Activated CD8-positive, alpha-beta memory T cell treated with anti-CD3 and anti-CD28 coated beads for 48 hours (primary cell): ENCODE data around the gene C19orf12.
"Not testable (repeated sequence)": the region's sequence is repeated elsewhere in the genome, so short reads cannot be mapped to it uniquely, and the experiment has no call there.

ENCODE experiments used
- DNase-seq, 3 experiments: peaks; one replicate each; pipeline ENCODE4 v3.0.0-alpha.2; 2020; ENCODE audit warnings: low read depth in 2 of 3, low spot score in 2 of 3

Gene C19orf12

DNA sequence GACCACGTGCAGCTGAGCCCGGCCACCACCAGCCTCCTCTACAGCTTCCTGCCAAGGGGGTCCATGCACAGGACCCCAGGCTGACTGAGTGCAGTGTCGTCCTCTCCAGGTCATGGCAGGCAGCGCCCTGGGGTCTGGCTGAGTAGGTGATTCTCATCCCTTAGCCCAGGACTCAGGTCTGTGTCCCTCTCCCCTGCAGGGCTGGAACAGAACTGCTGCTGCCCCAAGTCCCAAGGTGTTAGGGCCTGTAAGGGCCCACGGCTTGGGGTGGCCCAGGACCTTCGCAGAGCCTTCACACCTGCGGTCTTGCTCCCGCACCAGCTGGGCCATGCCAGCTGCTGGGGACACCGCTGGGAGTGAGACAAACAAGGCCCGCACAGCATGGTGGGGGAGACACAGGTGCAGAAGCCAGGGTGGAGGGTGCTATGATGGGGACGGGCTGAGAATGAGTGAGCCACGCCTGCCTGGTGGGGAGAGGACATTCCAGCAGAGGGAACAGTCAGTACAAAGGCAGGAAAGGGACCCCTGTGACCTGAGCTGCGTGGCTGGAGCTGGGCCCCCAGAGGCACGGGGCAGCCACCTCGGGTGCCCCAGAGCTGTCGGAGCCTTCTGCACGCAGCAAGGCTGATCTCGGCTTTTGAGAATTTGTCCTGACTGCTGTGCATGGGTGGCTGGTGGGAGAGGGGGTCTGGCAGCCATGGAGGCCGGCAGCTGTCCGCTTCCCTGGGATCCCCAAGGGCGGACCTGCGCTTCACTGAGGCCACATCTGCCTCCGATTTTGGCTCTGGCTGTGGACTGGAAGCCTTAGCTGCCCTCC, 37.9 kb downstream of the C19orf12 start:
- DNase-seq = no peak

DNA sequence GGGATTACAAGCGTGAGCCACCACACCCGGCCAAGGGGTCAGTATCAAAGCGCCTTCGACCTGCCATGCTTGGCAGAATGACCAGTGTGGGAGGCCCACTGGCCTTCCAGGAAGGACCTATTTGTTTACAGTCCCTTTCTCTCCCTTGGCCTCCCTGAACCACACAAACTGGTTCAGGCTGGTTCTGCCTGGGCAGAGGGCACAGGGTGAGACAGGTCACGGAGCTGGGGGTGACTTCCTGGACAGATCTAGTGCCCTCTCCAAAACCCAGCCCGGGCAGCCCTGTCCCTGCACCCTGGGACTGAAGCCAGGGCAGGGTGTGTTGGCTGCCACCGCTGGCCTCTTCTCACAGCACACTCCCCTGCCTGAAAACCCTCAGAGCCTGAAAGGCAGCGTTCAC, 38.5 kb downstream of the C19orf12 start:
- no peak for DNase-seq

DNA sequence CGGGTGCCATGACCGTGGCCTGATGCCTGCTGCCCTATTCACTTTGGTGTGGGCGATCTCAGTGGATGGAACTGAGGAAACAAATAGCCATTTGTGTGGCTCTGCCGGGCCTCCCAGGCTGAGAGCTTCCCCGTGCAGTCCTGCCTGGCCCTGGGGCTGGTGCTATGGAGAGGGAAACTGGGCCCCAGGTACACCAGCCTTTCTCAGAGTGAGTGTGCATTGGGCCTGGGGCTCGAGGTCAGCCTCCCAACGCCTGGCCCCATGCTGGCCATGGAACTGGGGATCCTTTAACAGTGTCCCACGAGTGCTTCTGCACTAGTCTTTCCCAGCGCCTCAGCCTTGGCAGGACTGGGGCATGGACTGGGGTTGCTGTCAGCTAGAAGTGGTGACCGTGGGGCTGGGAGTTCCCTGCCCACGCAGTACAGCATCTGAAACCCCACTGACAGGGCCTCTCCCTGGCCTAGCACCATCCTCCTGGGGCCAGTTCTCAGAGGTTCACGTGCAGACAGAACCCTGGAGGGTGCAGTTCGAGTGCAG, 39.3 kb downstream of the C19orf12 start:
- no peak for DNase-seq

DNA sequence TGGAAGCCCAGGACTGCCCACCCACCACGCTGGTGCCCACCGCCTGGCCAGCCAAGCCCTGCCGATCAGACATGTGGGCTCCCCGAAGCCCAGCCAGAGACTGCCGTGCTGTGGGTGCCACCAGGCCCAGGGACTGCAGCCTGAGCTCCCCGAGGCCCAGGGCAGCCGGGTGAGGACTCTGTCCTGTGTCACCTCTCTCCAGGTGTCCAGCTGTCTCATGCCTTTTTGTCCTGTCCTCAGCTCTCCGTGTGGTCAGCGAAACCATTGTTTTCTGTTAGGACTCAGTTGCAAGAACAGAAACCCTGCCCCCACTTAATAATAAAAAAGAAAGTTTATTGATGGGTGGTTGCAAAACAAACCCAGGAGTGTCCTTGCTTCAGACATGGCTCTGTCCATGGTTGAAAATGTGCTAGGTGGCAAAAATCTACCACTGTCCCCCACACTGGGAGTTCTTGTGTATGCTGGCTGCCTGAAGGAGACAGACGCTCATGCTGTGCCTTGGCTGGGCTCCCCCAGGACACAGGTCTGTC, 39.9 kb downstream of the C19orf12 start:
- no peak for DNase-seq

DNA sequence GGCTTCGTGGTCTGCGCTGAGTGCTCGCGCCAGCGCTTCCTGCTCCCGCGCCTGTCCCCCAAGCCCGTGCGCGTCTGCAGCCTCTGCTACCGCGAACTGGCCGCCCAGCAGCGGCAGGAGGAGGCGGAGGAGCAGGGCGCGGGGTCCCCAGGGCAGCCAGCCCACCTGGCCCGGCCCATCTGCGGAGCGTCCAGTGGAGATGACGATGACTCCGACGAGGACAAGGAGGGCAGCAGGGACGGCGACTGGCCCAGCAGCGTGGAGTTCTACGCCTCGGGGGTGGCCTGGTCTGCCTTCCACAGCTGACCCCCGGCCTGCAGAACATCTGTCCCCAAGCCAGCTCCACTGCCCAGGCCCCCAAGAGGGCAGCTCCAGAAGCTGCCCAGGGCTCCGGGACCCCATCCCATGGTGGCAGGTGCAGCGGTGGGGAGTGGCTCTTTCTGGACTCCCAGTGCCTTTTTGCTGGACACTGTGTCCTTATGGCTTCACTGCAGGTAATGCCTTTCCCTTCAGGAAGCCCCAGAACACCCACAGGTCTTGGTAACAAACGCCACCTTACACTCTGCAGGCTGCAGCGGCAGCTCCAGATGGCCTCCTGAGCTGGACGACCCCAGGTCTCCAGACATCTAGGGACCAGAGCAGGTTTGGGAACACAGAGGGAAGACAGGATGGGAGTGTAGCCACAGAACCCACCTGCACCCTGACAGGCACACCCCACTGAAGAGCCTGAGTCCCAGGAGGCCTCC, 40.5 kb downstream of the C19orf12 start:
- DNase-seq = no peak

DNA sequence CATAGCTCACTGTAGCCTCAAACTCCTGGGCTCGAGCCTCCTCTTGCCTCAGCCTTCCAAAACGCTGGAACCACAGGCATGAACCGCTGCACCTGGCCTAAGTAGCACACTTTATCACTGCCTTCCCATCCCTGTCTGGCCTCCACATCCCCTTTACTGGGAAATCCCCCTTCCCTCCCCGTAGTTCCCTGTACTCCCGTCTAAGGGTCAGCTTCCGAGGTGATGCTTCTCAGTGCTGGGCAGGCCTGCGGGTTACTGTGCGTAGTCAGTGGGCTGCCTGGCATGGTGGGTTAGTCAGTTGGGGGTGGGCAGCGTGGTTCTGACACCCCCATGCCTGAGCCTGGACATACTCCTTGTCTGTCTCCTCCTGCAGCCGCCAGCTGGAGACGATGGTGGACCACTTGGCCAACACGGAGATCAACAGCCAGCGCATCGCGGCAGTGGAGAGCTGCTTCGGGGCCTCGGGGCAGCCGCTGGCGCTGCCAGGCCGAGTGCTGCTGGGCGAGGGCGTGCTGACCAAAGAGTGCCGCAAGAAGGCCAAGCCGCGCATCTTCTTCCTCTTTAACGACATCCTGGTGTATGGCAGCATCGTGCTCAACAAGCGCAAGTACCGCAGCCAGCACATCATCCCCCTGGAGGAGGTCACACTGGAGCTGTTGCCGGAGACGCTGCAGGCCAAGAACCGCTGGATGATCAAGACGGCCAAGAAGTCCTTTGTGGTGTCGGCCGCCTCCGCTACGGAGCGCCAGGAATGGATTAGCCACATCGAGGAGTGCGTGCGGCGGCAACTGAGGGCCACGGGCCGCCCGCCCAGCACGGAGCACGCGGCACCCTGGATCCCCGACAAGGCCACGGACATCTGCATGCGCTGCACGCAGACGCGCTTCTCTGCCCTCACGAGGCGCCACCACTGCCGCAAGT, 41.4 kb downstream of the C19orf12 start:
- no peak for DNase-seq

DNA sequence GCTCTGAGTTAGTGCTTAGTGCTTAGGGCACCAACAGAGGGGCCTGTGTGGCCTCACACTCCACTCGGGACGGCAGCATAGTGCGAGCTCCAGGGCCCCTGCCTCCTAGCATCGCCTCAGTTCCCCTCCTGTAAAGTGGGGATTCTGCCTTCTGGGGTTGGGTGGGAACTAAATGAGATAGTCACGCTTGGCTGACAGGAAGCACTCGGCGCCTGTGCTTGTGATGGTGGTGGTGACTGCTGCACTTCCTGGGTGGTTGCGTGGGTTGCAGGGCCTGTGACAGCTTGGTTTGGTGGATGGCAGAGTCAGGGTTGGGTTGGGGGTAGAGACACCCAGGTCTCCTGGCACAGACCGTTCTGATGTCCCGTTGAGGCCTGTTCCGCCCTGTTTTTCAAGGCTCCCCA, 42.1 kb downstream of the C19orf12 start:
- no peak for DNase-seq

DNA sequence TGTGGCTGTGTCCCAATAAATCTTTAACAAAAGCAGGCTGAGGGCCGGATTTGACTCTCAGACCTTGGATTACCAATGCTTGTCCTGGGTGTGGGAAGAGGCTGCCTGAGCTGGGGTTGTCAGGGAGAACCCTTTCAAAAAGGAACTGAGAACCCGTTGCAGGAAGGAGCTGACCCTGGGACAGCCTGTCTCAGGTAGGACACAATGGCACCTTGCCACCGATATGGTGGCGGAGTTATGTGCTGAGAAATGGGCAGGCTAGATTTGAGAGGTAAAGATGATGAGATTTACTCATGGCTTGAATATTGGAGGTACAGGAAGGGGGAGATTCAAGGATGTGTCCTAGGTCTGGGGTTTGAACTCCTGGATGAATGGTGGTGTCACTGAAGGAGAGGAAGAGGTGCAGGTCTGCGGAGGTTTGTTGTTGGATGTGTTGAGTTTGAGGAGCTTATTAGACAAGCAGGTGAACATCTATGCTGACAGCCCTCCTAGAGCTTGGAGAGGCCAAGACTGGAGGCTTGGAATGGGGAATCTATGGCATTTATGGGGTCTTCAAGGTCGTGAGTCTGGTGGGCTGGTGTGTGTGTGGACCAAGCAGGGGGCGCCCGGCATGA, 42.6 kb downstream of the C19orf12 start:
- DNase-seq = no peak

DNA sequence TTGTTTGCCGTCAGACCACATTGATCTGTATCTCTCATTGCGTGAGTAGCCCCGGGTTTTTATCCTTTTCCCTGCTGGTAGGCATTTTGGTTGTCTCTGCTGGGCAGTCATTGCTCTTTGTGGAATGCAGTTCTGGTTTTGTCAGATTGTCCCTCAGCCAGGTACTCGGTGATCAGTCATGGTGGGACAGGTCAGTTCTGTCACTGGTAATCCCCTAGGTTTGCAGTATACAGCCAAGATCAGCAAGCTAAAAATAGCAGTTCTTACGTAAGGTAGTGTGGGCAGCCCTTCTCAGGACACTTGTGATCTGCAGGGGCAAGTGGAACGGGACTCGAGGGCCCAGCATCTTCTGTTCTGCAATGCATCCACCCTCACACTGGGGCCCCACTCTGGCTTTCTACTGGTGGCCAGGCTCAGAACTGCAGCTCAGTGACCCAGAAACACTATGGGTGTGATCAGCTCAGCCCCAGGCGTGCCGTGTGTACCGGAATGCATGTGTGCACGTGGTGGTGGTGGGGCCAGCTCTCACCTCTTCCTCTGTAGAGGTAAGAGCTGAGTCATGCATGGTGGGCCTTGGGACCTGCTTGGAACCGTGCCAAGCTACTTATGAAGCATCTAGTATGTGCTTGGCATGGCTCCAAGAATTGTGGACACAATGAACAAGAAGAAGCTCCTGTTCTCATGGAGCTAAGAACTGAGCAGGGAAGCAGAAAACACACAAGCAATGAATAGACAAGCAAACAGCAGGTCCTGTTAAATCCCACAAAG, 43.5 kb downstream of the C19orf12 start:
- DNase-seq = peak in 2 of 3 experiments; percentile 71

DNA sequence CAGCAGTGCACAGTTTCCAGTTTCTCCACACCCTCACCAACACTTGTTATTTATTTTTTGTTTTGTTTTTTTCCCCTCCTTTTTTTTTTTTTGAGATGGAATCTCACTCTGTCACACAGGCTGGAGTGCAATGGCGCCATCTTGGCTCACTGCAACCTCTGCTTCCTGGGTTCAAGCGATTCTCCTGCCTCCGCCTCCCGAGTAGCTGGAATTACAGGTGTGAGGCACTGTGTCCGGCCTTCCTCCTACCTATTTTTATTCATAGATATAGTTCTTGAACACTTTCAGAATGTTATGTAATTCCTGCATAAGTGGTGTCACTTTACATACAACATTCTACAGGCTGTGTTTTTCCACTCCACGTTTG, 44.1 kb downstream of the C19orf12 start:
- DNase-seq = not testable (repeated sequence)

DNA sequence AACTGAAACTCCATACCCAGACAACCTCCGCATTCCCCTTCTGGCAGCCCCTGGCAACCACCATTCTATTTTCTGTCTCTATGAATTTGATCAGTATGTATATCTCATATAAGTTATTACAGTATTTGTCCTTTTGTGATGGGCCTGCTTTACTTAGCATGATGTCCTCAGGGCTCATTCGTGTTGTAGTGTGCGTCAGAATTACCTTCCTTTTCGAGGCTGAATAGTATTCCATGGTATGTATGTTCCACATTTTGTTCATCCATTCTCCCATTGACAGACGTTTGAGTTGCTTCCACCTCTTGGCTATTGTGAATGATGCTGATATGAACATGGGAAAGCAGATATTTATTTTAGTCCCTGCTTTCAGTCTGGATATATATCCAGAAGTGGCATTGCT, 44.8 kb downstream of the C19orf12 start:
- DNase-seq = no peak

DNA sequence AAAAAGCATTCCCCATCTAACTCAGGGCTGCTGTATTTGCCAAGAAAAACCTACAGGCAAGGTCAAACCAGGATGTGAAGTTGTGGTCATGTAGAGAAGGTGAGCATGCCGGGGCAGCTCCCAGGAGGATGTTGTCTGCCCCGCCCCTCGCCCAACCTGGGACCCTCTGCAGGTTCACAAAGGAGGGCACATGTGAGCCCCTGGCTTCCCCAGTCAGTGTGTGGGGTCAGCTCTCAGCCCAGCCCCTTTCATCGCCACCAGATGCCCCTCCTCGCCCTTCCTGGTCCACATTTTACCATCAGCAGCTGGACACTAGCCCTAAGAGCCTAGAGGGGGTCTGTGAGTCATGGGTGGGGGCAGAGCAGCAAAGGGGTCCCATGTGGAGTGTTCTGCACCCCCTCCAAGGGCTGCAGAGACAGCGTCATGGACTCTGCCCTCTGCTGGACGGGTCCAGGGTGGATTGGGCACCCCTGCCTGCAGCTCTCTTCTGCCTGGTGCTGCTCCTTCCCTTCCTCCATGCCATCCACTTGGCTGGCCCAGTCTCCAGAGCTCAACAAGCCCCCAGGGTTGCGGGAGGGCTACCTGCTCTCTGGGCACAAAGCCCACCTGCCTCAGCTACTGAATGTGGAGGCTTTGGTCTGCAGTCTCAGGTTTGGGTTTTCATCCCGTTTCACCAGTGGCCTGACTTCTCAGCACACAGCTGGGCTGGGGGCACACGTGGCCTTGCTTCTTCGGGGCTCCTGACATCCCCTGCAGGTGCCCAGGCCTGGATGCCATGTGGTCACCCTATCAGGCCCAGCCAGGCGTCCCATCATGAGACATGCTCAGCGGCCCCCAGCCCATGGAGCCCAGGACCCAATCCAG, 46.1 kb downstream of the C19orf12 start:
- DNase-seq = no peak

DNA sequence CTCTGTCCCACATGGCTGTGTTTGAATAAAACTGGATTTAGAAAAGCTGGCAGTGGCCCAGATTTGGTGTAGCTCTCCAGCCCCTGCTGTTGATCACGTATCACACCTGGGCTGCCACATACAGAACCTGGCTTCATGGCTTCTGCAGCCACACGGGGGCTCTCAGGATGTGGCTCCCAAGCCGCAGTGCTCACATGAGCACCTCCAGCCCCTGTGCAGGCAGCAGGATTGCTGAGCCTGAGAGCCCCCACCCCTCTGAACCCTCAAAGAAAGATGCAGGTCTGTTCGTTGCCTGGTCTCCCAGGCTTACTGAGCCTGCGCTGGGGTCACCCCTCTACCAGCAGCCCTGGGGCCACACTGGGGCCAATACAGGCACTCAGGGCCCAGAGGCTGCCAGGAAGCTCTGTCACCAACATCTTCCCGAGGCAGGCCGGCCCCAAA, 47.1 kb downstream of the C19orf12 start:
- no peak for DNase-seq

DNA sequence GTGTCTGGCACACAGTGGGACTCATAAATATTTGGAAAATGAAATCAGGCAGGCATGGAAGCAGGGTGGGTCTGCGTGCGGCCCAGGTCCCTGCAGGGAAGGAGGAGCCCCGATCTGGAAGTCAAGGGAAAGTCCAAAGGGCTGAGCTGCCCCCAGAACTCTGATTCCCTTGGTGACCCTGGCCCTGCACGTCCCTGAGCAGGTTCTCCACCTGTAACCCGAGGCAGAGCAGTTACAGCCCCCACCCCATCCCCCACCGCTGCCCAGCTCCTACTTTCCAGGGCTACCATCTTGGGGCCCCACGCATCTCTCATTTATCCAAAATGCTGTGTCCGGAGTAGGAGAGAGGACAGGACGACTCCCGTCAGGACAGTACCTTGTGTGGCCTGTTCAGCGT, 47.7 kb downstream of the C19orf12 start:
- DNase-seq = no peak

DNA sequence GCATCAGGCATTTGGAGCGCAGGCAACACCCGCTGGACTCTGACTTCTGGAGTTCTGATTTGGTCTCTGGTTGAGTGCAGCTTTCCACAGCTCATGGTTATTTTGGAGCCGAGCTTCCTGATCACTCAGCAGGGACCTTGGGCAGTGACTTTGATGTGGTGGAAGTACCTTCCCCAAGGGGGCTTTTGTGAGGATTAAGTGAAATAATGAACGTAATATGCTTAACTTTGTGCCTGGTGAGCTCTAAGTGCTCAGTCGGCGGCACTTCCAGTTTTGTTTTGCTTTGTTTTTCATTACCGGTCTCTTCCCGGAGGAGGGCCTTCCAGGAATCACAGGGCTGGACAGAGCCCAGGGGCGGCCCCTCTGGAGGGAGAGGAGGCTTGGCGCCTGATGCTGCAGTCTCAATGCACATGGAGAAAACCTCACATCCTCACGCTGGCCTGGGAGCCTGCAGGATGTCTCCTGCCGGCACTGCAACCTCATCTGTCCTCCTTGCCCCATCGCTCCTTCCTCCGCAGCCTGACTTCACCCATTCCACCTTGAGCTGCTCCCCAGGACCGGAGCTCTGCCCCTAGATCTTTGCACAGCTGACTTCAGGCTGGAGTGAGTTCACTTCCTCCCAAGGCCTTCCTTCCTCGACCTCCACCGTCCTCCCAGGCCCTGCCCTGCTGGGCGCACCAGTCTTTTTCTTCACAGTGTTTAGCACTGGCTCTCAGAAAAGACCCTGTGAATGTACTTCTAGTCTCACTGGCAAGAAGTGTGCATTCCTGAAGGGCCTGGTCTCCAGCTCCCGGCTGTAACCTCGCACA, 48.3 kb downstream of the C19orf12 start:
- no peak for DNase-seq

DNA sequence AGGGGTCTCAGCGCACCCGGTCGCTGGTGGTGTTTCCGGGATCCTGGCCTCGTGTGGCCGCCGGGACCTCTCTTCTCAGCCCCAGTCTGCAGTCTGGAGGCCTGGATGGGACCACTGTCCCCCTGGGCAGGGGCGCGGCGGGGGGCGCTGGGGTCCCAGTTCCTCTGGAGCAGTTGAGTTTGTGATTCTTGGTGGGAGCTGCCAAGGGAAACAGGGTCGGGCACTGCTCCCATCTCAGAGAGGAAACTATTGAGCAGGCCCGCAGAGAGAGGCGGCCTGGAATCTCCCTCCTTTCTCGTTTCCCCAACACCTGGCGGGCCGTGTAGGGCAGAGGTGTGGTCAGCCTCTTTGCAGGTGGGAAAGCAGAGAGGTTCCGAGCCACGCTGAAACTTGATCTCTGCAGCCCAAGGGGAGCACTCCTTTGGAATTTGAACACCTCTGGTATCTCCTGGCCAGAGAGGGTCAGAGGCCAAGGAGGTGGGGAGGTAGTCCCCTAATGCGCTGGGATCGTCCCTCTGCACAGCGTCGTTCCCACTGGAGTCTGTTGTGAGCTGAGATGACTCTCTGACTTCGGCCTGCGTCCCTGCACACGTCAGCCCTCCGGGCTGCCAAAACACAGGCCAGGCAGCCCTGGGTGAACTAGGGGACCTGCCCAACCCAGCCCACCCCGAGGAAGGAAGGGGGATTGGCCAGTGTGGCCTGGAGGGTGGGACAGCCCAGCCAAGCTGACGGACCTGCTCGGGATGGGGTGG, 49.1 kb downstream of the C19orf12 start:
- DNase-seq = no peak

DNA sequence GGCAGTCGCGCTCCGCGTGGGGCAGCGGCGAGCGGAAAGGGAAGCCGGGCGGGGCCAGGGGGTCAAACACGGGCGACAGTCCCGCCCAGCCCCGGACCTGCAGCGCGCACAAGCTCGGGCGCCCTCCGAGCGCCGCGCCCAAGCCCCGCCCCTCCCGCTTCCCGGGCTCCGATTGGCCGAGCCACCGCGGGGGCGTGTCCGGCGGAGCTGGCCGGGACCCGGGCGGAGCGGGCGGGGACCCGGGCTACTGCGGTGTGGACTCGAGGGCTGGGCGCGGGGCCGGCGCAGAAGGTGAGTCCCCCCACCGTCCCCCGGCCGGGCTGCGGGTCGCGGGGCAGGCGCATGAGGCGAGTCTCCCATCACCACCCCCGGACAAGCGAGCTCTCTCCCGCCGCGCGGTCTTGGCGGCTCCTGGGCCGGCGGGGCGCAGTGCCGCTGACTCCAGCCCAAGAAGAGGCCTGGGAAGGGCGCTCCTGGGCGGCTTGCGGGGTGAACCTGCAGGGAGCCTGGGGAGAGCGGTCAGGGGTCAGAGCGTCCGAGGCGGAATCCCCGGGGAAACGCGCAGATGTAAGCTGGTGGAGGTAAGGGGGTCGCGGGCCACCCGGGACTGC, 49.7 kb downstream of the C19orf12 start, which contains the start of gene PLEKHF1:
Gene PLEKHF1, plus strand, starts transcription at position 247 of the 611 bp plus-strand sequence. CDS start 8,379 bp downstream, outside the sequence.
- peak; percentile 76 to 81 (median 79) for DNase-seq
